H9 (cell line): ENCODE measurements around the gene BTG3. TPM values are rescaled to one million over a fixed set of nuclear protein-coding genes. Genes with fewer than 3 reads are reported as not detected.

Source experiments
- DNase-seq: peaks from one replicate; pipeline ENCODE4 v3.0.0-alpha.2; 2017
- H2AFZ ChIP-seq: one replicate; pipeline ENCODE4 v1.6.1; 2013; ENCODE audit warnings: mild to moderate bottlenecking, low read length, control low read depth, moderate library complexity
- H2AK5ac ChIP-seq: 2 replicates; pipeline ENCODE4 v1.6.1; 2013; ENCODE audit warnings: low read length, control low read depth, mixed read lengths; ENCODE audit not compliant: insufficient read length
- H2BK120ac ChIP-seq: one replicate; pipeline ENCODE4 v1.6.1; 2013; ENCODE audit warnings: low read depth, mild to moderate bottlenecking, low read length, control low read depth, inconsistent platforms; ENCODE audit not compliant: poor library complexity, severe bottlenecking
- H2BK12ac ChIP-seq: 2 replicates; pipeline ENCODE4 v1.6.1; 2013; ENCODE audit warnings: low read length, control low read depth, mixed read lengths, low read depth; ENCODE audit not compliant: insufficient read length
- H2BK15ac ChIP-seq: 2 replicates; pipeline ENCODE4 v1.6.1; 2013; ENCODE audit warnings: low read depth, low read length, control low read depth
- H2BK20ac ChIP-seq: one replicate; pipeline ENCODE4 v1.6.1; 2013; ENCODE audit warnings: low read depth, mild to moderate bottlenecking, low read length, control low read depth, inconsistent platforms; ENCODE audit not compliant: poor library complexity, severe bottlenecking
- H2BK5ac ChIP-seq: 2 replicates; pipeline ENCODE4 v1.6.1; 2013; ENCODE audit warnings: low read length, control low read depth, mixed read lengths; ENCODE audit not compliant: insufficient read length
- H3K14ac ChIP-seq: 2 replicates; pipeline ENCODE4 v1.6.1; 2013; ENCODE audit warnings: low read length, control low read depth; ENCODE audit not compliant: insufficient read depth
- H3K18ac ChIP-seq: 2 replicates; pipeline ENCODE4 v1.6.1; 2013; ENCODE audit warnings: low read depth, mild to moderate bottlenecking, mixed read lengths, low read length, control low read depth; ENCODE audit not compliant: insufficient read length
- H3K23ac ChIP-seq: 2 replicates; pipeline ENCODE4 v1.6.1; 2013; ENCODE audit warnings: low read length, control low read depth, mixed read lengths, low read depth; ENCODE audit not compliant: insufficient read length
- H3K23me2 ChIP-seq: 2 replicates; pipeline ENCODE4 v1.6.1; 2013; ENCODE audit warnings: low read depth, mild to moderate bottlenecking, mixed read lengths, low read length, control low read depth; ENCODE audit not compliant: insufficient read length, poor library complexity, severe bottlenecking
- H3K27ac ChIP-seq: 2 replicates; pipeline ENCODE4 v1.5.1; 2013; ENCODE audit warnings: low read length, control low read depth, mixed read lengths, low read depth; ENCODE audit not compliant: insufficient read length
- H3K27me3 ChIP-seq: 2 replicates; pipeline ENCODE4 v1.6.1; 2013; ENCODE audit warnings: low read length, control low read depth, inconsistent platforms; ENCODE audit not compliant: insufficient read depth
- H3K4ac ChIP-seq: 2 replicates; pipeline ENCODE4 v1.6.1; 2013; ENCODE audit warnings: low read depth, mild to moderate bottlenecking, control low read depth, inconsistent platforms, low read length, moderate library complexity
- H3K4me1 ChIP-seq: 2 replicates; pipeline ENCODE4 v1.6.1; 2013; ENCODE audit warnings: low read length, control low read depth, inconsistent platforms; ENCODE audit not compliant: insufficient read depth
- H3K4me2 ChIP-seq: 2 replicates; pipeline ENCODE4 v1.6.1; 2013; ENCODE audit warnings: low read length, control low read depth, mixed read lengths; ENCODE audit not compliant: insufficient read length, insufficient read depth
- H3K56ac ChIP-seq: 2 replicates; pipeline ENCODE4 v1.6.1; 2013; ENCODE audit warnings: low read depth, mild to moderate bottlenecking, mixed read lengths, low read length, control low read depth; ENCODE audit not compliant: insufficient read length
- H3K79me1 ChIP-seq: 2 replicates; pipeline ENCODE4 v1.6.1; 2013; ENCODE audit warnings: low read depth, mild to moderate bottlenecking, moderate library complexity, low read length, control low read depth, inconsistent platforms; ENCODE audit not compliant: insufficient read depth, poor library complexity, severe bottlenecking
- H3K79me2 ChIP-seq: 2 replicates; pipeline ENCODE4 v1.6.1; 2013; ENCODE audit warnings: low read length, control low read depth, inconsistent platforms; ENCODE audit not compliant: insufficient read depth
- H3K9ac ChIP-seq: 2 replicates; pipeline ENCODE4 v1.6.1; 2013; ENCODE audit warnings: low read length, control low read depth, mixed read lengths; ENCODE audit not compliant: insufficient read length; ENCODE audit errors: extremely low read depth
- H3K9me3 ChIP-seq: one replicate; pipeline ENCODE4 v1.6.1; 2013; ENCODE audit warnings: low read depth, low read length, inconsistent platforms; ENCODE audit not compliant: control insufficient read depth
- H3T11ph ChIP-seq: one replicate; pipeline ENCODE4 v1.6.1; 2013; ENCODE audit warnings: mild to moderate bottlenecking, low read length, control low read depth, inconsistent platforms
- H4K20me1 ChIP-seq: one replicate; pipeline ENCODE4 v1.6.1; 2013; ENCODE audit not compliant: control insufficient read depth, insufficient read length, insufficient read depth
- H4K5ac ChIP-seq: 2 replicates; pipeline ENCODE4 v1.6.1; 2013; ENCODE audit warnings: low read depth, mild to moderate bottlenecking, mixed read lengths, low read length, control low read depth; ENCODE audit not compliant: insufficient read length
- H4K8ac ChIP-seq: replicated peaks from 2 replicates; pipeline ENCODE4 v1.6.1; 2013; ENCODE audit warnings: low read length, control low read depth, mixed read lengths, low read depth; ENCODE audit not compliant: insufficient read length
- H4K91ac ChIP-seq: 2 replicates; pipeline ENCODE4 v1.6.1; 2013; ENCODE audit warnings: low read depth, mild to moderate bottlenecking, moderate library complexity, mixed read lengths, low read length, control low read depth; ENCODE audit not compliant: insufficient read length
- H3K27ac Mint-ChIP-seq, 3 experiments: 2 replicates in 2 of 3; 3 replicates in 1 of 3; pipeline ENCODE4 v1.8.0; 2020 to 2021; ENCODE audit warnings: mixed read lengths in 3 of 3, mild to moderate bottlenecking in 1 of 3, moderate library complexity in 1 of 3
- H3K27me3 Mint-ChIP-seq: 2 replicates; pipeline ENCODE4 v1.8.0; 2021; ENCODE audit warnings: low read depth, mild to moderate bottlenecking, moderate library complexity, mixed read lengths
- H3K36me3 Mint-ChIP-seq, 3 experiments: 2 replicates in 2 of 3; 3 replicates in 1 of 3; pipeline ENCODE4 v1.8.0; 2020 to 2021; ENCODE audit warnings: low read depth in 3 of 3, mixed read lengths in 3 of 3; ENCODE audit not compliant: insufficient read depth in 1 of 3
- H3K4me1 Mint-ChIP-seq, 2 experiments: 2 replicates each; pipeline ENCODE4 v1.8.0; 2020; ENCODE audit warnings: mixed read lengths in 2 of 2
- H3K4me3 Mint-ChIP-seq, 2 experiments: 2 replicates in 1 of 2; 3 replicates in 1 of 2; pipeline ENCODE4 v1.8.0; 2020 to 2021; ENCODE audit warnings: mild to moderate bottlenecking in 2 of 2, mixed read lengths in 2 of 2, moderate library complexity in 1 of 2
- H3K9me3 Mint-ChIP-seq, 2 experiments: 2 replicates in 1 of 2; 3 replicates in 1 of 2; pipeline ENCODE4 v1.8.0; 2020; ENCODE audit warnings: mild to moderate bottlenecking in 2 of 2, mixed read lengths in 2 of 2, moderate library complexity in 1 of 2
- CTCF ChIP-seq: fragments of 200-600 bp; sonication (generic); conservative IDR thresholded peaks from 3 replicates; pipeline ENCODE4 v1.8.0; 2021; ENCODE audit warnings: antibody characterized with exemption, mild to moderate bottlenecking
- WGBS: extraction: QIAGEN DNeasy Blood & Tissue Kit; methylation state at CpG from one replicate; pipeline ENCODE4 v1.1.7; 2013; ENCODE audit warnings: missing lambda C conversion rate, low lambda C conversion rate, mixed read lengths; ENCODE audit not compliant: insufficient read length; ENCODE audit errors: extremely low coverage; 5-methylcytosine and 5-hydroxymethylcytosine counted together
- total RNA-seq: library from RNA; stranded (reverse); gene quantifications from 2 replicates; pipeline ENCODE4 v1.2.1, GENCODE V29; 2021

BTG3 gene
- total RNA-seq, 1 experiment from 2014 or later, result 32.2 TPM

GRCh38 chr21:17572431-17572830, 40.3 kb downstream of the BTG3 start:
- Histone ChIP-seq H2AK5ac (no peak overlapping the region), H4K8ac (no peak overlapping the region), H3K14ac (no peak overlapping the region), H2BK20ac (no peak overlapping the region), H3K4ac (no peak overlapping the region), H3K9ac (no peak overlapping the region), H2BK12ac (no peak overlapping the region), H3K27ac (no peak overlapping the region), H4K5ac (no peak overlapping the region), H3K27me3 (no peaks in the 10 kb centered on the region), H3K9me3 (no peaks in the 10 kb centered on the region), H3K23ac (no peak overlapping the region), H3K79me1 (no peaks in the 10 kb centered on the region), H2BK5ac (no peak overlapping the region), H2BK120ac (no peak overlapping the region), H3K79me2 (no peaks in the 10 kb centered on the region), H3K18ac (no peak overlapping the region), H3T11ph (no peak overlapping the region), H3K23me2 (no peaks in the 10 kb centered on the region), H3K4me2 (no peak overlapping the region), H4K20me1 (no peaks in the 10 kb centered on the region), H3K56ac (no peak overlapping the region), H4K91ac (no peak overlapping the region), H3K4me1 (no peaks in the 10 kb centered on the region), H2BK15ac (no peak overlapping the region), H2AFZ (no peak overlapping the region)
- no peaks in the 10 kb centered on the region for H3K9me3 Mint-ChIP-seq
- H3K4me1 Mint-ChIP-seq, result 0 out of 4 replicates have a peak, but pooled peaks cover 0 to 3% of the 10 kb centered on the region in 2 experiments
- H3K27ac Mint-ChIP-seq, result no peak overlapping the region; a peak in 1 of 7 replicates
- no peak for TF ChIP-seq CTCF
- H3K27me3 Mint-ChIP-seq, result no peaks in the 10 kb centered on the region
- WGBS, result no CpG with 5 or more reads among the region's 6 CpGs
- DNase-seq, result no peak
- H3K36me3 Mint-ChIP-seq, result peaks cover 0 to 24% (median 11%) of the 10 kb centered on the region in 3 experiments; a peak in 5 of 7 replicates
- no peak overlapping the region for H3K4me3 Mint-ChIP-seq
